ENCODE data around the gene SLC27A4.
A peak's percentile ranks its signal among the peaks of the same experiment; 100 is the strongest.

SLC27A4 gene

DNA sequence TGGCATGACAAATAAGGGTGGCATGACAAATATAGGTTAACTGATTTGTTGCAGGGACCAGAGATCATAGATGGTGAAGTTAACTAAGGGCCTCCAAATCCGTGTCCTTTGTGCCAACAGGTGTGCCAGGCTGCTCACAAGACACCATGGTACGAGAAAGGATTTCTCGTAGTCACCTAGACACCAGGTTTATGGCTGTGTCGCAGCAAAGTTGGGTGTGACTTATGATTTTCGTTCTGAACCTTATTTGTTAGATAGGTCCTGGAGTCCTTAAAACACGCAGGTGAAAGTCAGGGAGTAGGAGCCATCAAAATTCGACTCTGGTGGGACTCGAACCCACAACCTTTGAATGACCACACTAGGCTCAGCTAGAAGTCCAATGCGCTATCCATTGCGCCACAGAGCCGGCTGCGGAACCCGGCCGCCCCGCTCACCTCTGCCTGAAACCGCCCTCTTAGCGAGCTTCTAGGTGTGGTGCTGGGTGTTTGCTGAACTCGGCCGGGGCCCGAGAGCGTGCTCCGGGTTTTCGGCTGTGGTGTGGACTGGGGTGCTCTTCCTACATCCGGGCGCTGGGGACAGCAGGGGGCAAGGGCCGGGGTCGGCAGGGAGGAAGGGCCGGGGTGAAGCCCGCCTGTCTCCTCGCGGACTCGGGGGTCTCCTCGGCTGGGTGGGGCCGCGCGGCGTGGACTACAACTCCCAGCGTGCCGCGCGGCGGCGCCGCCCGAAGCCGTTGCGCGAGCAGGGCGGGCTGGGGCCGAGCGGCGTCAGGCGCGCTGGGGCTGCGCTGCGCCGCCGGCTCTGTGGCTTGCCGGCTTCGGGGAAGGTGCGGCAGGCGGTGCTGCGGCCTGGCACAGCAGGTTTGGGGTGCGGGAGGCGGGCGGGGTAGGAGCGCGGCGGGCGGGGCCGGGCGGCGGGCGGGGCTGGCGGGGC lies at the start of gene SLC27A4:
Gene SLC27A4 (plus strand): TSS at position 767 of the 930 bp plus-strand sequence. CDS start 2,606 bp downstream, outside the sequence.
- TF ChIP-seq, protein P1, sequence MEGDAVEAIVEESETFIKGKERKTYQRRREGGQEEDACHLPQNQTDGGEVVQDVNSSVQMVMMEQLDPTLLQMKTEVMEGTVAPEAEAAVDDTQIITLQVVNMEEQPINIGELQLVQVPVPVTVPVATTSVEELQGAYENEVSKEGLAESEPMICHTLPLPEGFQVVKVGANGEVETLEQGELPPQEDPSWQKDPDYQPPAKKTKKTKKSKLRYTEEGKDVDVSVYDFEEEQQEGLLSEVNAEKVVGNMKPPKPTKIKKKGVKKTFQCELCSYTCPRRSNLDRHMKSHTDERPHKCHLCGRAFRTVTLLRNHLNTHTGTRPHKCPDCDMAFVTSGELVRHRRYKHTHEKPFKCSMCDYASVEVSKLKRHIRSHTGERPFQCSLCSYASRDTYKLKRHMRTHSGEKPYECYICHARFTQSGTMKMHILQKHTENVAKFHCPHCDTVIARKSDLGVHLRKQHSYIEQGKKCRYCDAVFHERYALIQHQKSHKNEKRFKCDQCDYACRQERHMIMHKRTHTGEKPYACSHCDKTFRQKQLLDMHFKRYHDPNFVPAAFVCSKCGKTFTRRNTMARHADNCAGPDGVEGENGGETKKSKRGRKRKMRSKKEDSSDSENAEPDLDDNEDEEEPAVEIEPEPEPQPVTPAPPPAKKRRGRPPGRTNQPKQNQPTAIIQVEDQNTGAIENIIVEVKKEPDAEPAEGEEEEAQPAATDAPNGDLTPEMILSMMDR (IDR thresholded peaks at IDR 0.05; ENCODE audit: extremely low read depth, insufficient read depth, missing control alignments): no peak
- peak; percentile 94 for DNase-seq (ENCODE audit: low spot score)
- in situ Hi-C loops (cut with MboI; ENCODE audit: low pct_unique_long_range_greater_than_20kb, low sequenced_read_pairs, unreplicated experiment): no loop called here

DNA sequence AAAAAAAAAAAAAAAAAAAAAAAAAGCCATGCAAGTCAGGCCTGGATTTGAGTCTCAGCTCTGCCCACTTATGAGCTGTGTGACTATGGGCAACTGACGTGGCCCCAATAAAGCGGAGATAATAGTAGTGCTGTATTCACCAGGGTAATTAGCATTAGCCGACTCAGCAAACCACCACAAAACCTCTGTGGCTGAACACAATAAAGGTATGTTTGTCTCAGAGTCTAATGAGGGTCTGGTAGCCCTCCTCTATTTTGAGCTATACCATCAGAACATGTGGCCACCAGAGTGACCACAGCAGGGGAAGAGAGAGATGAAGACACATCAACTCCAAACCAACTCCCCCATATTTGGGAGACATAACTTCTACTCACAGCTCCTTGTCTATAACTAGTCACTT lies 48.3 kb upstream of the SLC27A4 start:
- in situ Hi-C loops (cut with MboI; ENCODE audit: low pct_unique_long_range_greater_than_20kb, low sequenced_read_pairs, unreplicated experiment): no loop called here
- TF ChIP-seq, protein P1 (IDR thresholded peaks at IDR 0.05; ENCODE audit: extremely low read depth, insufficient read depth, missing control alignments): no peak
- no peak for DNase-seq (ENCODE audit: low spot score)

DNA sequence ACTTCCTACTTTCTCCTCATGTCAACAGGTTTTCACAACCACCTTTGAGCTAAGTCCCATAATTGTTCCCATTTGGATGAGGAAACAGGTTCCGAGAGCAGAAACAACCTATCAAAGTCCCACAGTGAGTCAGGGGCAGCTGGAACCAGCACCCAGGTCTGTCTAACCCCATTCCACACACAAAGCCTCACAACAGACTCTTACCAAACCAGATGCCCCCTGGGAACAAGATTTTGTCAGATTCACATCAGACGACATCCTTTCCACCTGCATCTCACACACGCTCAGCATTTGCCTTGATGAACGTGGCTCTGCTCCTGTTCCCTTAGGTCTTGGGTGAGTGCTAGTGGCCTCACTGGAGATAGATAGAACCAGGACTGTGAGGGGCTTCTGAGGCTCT lies 47.2 kb upstream of the SLC27A4 start:
- TF ChIP-seq, protein P1 (IDR thresholded peaks at IDR 0.05; ENCODE audit: extremely low read depth, insufficient read depth, missing control alignments): no peak
- no peak for DNase-seq (ENCODE audit: low spot score)
- in situ Hi-C loops (cut with MboI; ENCODE audit: low pct_unique_long_range_greater_than_20kb, low sequenced_read_pairs, unreplicated experiment): no loop called here

GRCh38 chr9:128294142-128294541 lies 46.2 kb upstream of the SLC27A4 start:
- TF ChIP-seq, protein P1 (IDR thresholded peaks at IDR 0.05; ENCODE audit: extremely low read depth, insufficient read depth, missing control alignments): no peak
- no peak for DNase-seq (ENCODE audit: low spot score)
- in situ Hi-C loops (cut with MboI; ENCODE audit: low pct_unique_long_range_greater_than_20kb, low sequenced_read_pairs, unreplicated experiment): no loop called here

GRCh38 chr9:128296340-128297220 lies 43.7 kb upstream of the SLC27A4 start:
- no peak for DNase-seq (ENCODE audit: low spot score)
- in situ Hi-C loops (cut with MboI; ENCODE audit: low pct_unique_long_range_greater_than_20kb, low sequenced_read_pairs, unreplicated experiment): no loop called here
- TF ChIP-seq, protein P1 (IDR thresholded peaks at IDR 0.05; ENCODE audit: extremely low read depth, insufficient read depth, missing control alignments): no peak

DNA sequence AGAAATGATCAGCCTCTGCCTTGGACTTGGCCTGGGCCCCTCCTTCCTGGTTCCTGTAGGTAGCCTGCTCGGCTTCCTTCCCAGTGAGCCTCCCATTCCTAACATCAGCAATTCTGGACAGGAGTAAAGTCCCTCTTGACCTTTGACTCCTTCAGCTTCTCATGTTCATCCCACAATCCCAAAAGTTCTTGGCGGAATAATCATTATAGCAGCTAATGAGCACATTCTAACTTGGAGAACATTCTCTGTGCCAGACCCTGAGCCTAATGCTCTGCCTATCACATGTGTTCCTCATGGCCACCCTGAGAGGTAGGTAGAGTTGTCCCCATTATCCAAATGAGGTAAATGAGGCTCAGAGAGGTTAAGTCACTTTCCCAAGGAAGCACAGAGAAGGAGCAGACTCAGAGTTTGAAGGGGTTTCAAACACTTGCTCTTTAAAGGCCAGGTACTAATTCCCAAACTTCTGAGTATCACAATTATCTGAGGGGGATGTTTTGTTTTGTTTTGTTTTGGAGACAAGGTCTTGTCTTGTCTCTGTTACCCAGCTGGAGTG lies 43.0 kb upstream of the SLC27A4 start:
- in situ Hi-C loops (cut with MboI; ENCODE audit: low pct_unique_long_range_greater_than_20kb, low sequenced_read_pairs, unreplicated experiment): no loop called here
- TF ChIP-seq, protein P1 (IDR thresholded peaks at IDR 0.05; ENCODE audit: extremely low read depth, insufficient read depth, missing control alignments): no peak
- no peak for DNase-seq (ENCODE audit: low spot score)
